ENCODE data around the gene SART1.

The SART1 gene

GRCh38 chr11:65964906-65965305 lies 3.4 kb downstream of the SART1 start:
- DNase-seq (ENCODE audit: low read depth) = no peak

GRCh38 chr11:65965986-65966762 lies 4.6 kb downstream of the SART1 start:
- DNase-seq (ENCODE audit: low read depth) = no peak

GRCh38 chr11:65967329-65967934 lies 5.9 kb downstream of the SART1 start:
- DNase-seq (ENCODE audit: low read depth) = no peak

DNA sequence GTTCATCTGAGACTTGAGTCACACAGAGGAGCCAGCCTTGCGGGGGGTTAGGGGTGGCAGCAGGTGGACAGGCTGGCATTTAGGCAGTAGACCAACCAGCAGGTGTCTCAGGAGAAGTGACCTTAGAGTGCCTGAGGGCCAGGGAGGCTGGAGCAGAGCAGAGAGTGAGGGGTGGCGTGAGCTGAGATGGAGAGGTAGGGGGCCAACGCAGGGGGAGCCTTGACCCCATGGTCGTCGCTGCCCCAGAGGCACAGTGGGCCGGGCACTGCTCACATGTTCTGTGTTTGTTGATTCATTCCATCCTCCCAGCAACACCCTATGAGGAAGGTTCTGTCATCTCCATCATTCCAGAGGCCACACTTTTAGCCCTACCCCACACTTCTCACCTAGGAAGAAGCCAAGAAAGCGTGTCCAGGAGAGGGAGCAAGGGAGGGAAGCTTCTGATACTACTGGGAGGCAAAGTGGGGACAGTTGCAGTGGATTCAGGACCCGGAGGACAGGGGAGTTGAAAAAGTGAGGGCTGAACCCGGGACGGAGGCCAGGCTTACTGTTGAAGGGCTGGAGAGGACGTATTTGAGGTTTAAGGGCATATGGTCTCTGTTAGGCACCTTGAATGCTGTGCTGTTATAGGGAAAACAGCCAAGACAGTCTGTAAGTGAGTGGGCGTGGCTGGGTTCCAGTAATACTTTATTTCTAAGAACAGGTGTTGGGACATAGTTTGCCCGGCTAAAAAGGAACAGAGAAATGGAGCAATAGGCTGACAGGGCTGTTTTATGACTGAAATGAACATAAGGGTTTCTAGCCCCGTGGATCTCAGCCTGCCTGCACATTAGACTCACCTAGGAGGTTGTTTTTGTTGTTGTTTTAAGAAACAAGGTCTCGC lies 7.3 kb downstream of the SART1 start:
- no peak for DNase-seq (ENCODE audit: low read depth)

DNA sequence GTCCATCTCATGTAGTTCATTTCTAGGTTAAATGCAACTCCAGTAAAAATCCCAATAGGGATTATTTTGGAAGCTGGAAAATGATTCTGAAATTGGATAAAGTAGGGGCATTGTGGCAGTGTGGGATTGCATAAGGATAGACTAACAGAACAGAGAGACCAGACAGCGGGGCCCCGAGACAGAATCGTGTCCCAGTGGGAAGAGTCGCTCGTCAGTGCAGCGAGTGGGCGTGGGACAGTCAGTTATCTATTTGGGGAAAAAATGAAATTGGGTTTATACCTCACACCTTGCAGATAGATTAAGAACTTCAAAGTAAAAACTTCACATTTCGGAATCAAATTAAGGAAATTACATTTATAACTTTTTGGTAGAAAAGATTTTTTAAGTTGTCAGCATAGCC lies 10.6 kb downstream of the SART1 start:
- no peak for DNase-seq (ENCODE audit: low read depth)

GRCh38 chr11:65973439-65974110 lies 12.0 kb downstream of the SART1 start:
- DNase-seq (ENCODE audit: low read depth) = peak; percentile 28

DNA sequence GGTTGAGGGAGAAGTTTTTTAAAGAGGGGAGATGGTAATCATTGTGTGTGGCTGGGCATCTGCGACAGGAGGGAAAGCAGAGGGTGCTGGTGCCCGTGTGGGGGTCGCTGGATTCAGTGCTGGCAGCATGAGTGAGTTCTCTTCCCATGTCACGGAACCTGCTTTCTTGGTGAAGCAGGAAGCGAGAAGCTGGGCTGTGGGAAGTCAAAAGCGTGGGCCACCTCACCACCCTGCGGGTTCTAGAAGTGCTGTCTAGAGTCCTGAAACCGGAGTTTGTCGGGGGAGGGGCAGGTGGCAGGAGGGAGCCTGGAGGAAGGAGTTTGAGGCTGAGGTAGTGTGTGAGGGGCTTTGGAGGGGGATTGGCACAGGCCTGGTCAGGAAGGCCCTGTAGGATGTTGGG lies 14.2 kb downstream of the SART1 start:
- no peak for DNase-seq (ENCODE audit: low read depth)

- DNase-seq (ENCODE audit: low read depth) = no peak
Measured at GRCh38 chr11:65976216-65977176, 15.0 kb downstream of the SART1 start.

DNA sequence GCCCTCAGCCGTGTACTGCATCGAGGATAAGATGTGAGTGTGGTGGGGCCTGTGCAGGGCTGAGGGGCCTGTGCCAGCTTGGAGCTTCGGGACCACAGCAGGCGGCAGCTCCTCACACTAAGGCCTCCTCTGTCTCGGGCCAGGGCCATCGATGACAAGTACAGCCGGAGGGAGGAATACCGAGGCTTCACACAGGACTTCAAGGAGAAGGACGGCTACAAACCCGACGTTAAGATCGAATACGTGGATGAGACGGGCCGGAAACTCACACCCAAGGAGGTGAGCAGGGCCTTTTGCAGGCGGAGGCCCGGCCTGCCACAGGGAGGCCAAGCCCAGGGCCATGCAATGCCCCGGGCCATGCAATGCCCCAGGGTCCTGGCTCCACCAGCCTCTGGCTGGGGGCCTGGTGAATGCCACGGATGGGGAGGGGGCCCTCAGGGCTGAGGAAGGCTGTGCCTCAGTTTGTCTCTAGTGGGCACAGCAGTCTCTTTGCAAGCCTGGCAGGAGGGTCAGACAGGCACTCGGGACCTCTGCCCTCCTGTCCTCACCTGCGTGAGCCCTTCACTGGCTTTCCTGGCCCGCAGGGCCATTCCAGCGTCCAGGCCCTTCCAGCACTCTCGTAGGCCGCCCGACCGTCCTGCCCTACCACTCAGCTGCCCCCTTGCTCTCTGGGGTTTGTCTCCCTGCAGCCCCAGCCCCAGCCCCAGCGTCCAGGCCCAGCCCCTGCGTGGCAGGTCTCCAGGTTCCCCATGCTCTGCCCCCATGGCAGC lies 16.3 kb downstream of the SART1 start:
- DNase-seq (ENCODE audit: low read depth) = no peak

DNA sequence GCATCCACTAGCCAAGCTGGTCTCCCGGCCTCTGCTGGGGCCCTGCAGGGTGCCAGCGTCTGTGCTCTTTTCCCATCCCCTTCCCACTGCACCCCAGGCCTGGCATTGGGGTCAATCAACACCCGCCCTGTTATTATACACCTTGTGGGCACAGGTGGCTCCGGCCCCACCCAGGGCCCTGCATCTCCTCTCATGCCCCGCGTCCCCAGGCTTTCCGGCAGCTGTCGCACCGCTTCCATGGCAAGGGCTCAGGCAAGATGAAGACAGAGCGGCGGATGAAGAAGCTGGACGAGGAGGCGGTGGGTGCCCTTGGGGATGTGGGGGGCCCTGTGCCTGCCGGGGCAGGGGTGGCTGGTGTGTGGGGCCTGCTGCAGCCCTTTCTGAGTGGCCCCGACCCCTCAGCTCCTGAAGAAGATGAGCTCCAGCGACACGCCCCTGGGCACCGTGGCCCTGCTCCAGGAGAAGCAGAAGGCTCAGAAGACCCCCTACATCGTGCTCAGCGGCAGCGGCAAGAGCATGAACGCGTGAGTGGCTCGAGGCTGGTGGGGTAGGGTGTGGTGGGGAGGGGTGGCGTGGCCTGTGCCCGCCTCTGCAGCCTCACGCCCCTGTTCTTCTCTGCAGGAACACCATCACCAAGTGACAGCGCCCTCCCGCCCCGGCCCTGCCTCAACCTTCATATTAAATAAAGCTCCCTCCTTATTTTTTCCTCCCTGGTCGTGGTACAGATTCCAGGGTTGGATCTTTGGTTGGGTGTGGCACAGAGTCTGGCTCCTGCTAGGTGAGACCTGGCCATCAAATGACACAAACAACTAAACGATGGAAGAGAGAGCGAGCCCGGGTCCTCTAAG lies 17.1 kb downstream of the SART1 start:
- no peak for DNase-seq (ENCODE audit: low read depth)

DNA sequence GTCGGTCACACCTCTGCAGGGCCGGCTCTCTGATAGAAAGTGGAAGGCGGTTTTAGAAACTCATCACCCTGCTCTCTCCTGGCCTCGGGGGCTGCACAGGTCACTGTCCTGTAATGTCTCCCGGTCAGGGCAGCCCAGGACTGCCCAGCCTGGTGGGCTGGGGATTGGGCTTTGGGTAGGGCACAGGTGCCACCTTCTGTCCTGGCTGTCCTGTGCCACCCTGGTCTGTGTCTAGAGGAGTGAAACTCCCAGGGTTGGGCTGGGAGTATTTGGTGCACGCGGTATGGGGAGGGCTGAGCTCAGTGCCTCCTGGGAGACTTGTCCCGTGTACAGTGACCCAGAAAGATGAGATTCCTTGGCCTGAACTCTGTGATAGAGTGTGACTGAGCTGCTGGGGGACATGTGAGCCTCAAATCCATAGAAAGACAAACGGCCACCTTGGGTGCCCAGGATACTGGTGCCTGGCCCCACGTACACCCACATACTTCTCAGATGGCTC lies 17.8 kb downstream of the SART1 start:
- DNase-seq (ENCODE audit: low read depth) = no peak

- DNase-seq (ENCODE audit: low read depth) = no peak
Measured at GRCh38 chr11:65981101-65981740, 19.7 kb downstream of the SART1 start.

- no peak for DNase-seq (ENCODE audit: low read depth)
Measured at GRCh38 chr11:65981972-65982823, 20.7 kb downstream of the SART1 start.

- no peak for DNase-seq (ENCODE audit: low read depth)
Measured at GRCh38 chr11:65982824-65983588, 21.5 kb downstream of the SART1 start.

GRCh38 chr11:65983589-65983987 lies 22.1 kb downstream of the SART1 start:
- no peak for DNase-seq (ENCODE audit: low read depth)

- DNase-seq (ENCODE audit: low read depth) = no peak
Measured at GRCh38 chr11:65987336-65987735, 25.8 kb downstream of the SART1 start.
